IMR-90 (cell line): Measurements from ENCODE around the gene MTPN. TPM values are rescaled to one million over a fixed set of nuclear protein-coding genes. Genes with fewer than 3 reads are reported as not detected.

ENCODE experiments used
- ATAC-seq: fragments of 200-7000 bp; cut with Tn5 transposase; 2 replicates; pipeline ENCODE4 v1.9.1; 2020; ENCODE audit warnings: low read depth, mild to moderate bottlenecking, moderate library complexity
- BruUV-seq: library from RNA; stranded (reverse); fragments of 400-500 nt; replicated peaks from 2 replicates; lab custom pipeline; 2021; lab: Mats Ljungman, UMichigan
- CTCF ChIA-PET: fragments of 300-600 bp; formaldehyde crosslinking; extraction: SDS; loops from one replicate; lab custom pipeline; 2021; ENCODE audit warnings: antibody characterized with exemption; lab: Yijun Ruan, JAX
- POLR2A ChIA-PET: fragments of 300-600 bp; sonication (Branson Sonifier 250); formaldehyde crosslinking; loops from one replicate; lab custom pipeline; 2022; ENCODE audit warnings: antibody characterized with exemption; ENCODE audit not compliant: unreplicated experiment; lab: Charles Lee
- DNase-seq: peaks from one replicate; pipeline ENCODE4 v3.0.0; 2013
- H2AFZ ChIP-seq: replicated peaks from 2 replicates; pipeline ENCODE3; 2013; ENCODE audit warnings: low read length, mild to moderate bottlenecking; ENCODE audit not compliant: poor library complexity
- H2AK5ac ChIP-seq: 2 replicates; pipeline ENCODE4 v1.6.1; 2013; ENCODE audit warnings: low read depth, low read length, inconsistent platforms
- H2AK9ac ChIP-seq: replicated peaks from 2 replicates; pipeline ENCODE3; 2013; ENCODE audit warnings: mild to moderate bottlenecking, low read depth, low read length, moderate library complexity; ENCODE audit not compliant: poor library complexity
- H2BK120ac ChIP-seq: 2 replicates; pipeline ENCODE4 v1.6.1; 2013; ENCODE audit warnings: low read depth, low read length, inconsistent platforms
- H2BK15ac ChIP-seq: 3 replicates; pipeline ENCODE4 v1.6.1; 2013; ENCODE audit warnings: low read depth, low read length, inconsistent platforms
- H2BK20ac ChIP-seq: 2 replicates; pipeline ENCODE4 v1.6.1; 2013; ENCODE audit warnings: low read depth, mild to moderate bottlenecking, inconsistent platforms, low read length, moderate library complexity
- H2BK5ac ChIP-seq: 2 replicates; pipeline ENCODE4 v1.6.1; 2013; ENCODE audit warnings: mild to moderate bottlenecking, low read depth, low read length, inconsistent platforms; ENCODE audit not compliant: poor library complexity, severe bottlenecking
- H3K14ac ChIP-seq: replicated peaks from 2 replicates; pipeline ENCODE4 v1.6.1; 2013; ENCODE audit warnings: low read depth, low read length, inconsistent platforms
- H3K18ac ChIP-seq: 2 replicates; pipeline ENCODE4 v1.6.1; 2013; ENCODE audit warnings: low read depth, low read length, control low read depth
- H3K23ac ChIP-seq: 2 replicates; pipeline ENCODE4 v1.6.1; 2013; ENCODE audit warnings: low read depth, low read length, inconsistent platforms
- H3K27ac ChIP-seq: 2 replicates; pipeline ENCODE4 v1.5.1; 2013; ENCODE audit warnings: mild to moderate bottlenecking, control low read depth, low read length; ENCODE audit not compliant: insufficient read depth
- H3K27me3 ChIP-seq: 2 replicates; pipeline ENCODE4 v1.6.1; 2013; ENCODE audit warnings: low read length; ENCODE audit not compliant: control insufficient read depth, insufficient read depth
- H3K36me3 ChIP-seq: 2 replicates; pipeline ENCODE4 v1.6.1; 2013; ENCODE audit warnings: low read length, mixed read lengths; ENCODE audit not compliant: control insufficient read depth, insufficient read depth
- H3K4ac ChIP-seq: 2 replicates; pipeline ENCODE4 v1.6.1; 2013; ENCODE audit warnings: low read depth, low read length, inconsistent platforms
- H3K4me1 ChIP-seq: 2 replicates; pipeline ENCODE4 v1.6.1; 2013; ENCODE audit warnings: low read length, mixed read lengths; ENCODE audit not compliant: control insufficient read depth, insufficient read depth
- H3K4me2 ChIP-seq: 2 replicates; pipeline ENCODE4 v1.6.1; 2013; ENCODE audit warnings: low read depth, mild to moderate bottlenecking, control low read depth, low read length, moderate library complexity
- H3K4me3 ChIP-seq: 2 replicates; pipeline ENCODE4 v1.5.1; 2013; ENCODE audit warnings: low read depth, mild to moderate bottlenecking, control low read depth, low read length, moderate library complexity; ENCODE audit not compliant: insufficient read depth
- H3K56ac ChIP-seq: 2 replicates; pipeline ENCODE4 v1.6.1; 2013; ENCODE audit warnings: low read length, inconsistent platforms; ENCODE audit not compliant: insufficient read depth; ENCODE audit errors: extremely low read depth
- H3K79me1 ChIP-seq, 2 experiments: 2 replicates each; pipeline ENCODE4 v1.6.1; 2013; ENCODE audit warnings: low read length in 2 of 2, inconsistent platforms in 1 of 2, low read depth in 1 of 2
- H3K9ac ChIP-seq: 2 replicates; pipeline ENCODE4 v1.6.1; 2013; ENCODE audit warnings: low read depth, low read length, control low read depth
- H3K9me1 ChIP-seq: 2 replicates; pipeline ENCODE4 v1.6.1; 2013; ENCODE audit warnings: low read length, inconsistent platforms; ENCODE audit not compliant: insufficient read depth
- H3K9me3 ChIP-seq: 2 replicates; pipeline ENCODE4 v1.6.1; 2013; ENCODE audit warnings: low read length; ENCODE audit not compliant: control insufficient read depth, insufficient read depth
- H4K20me1 ChIP-seq: 2 replicates; pipeline ENCODE4 v1.6.1; 2013; ENCODE audit warnings: low read length, inconsistent platforms; ENCODE audit not compliant: insufficient read depth
- H4K5ac ChIP-seq: 2 replicates; pipeline ENCODE4 v1.6.1; 2013; ENCODE audit warnings: mild to moderate bottlenecking, low read depth, low read length, control low read depth
- H4K8ac ChIP-seq, 2 experiments: 2 replicates each; pipeline ENCODE4 v1.6.1; 2013; ENCODE audit warnings: low read depth in 2 of 2, low read length in 2 of 2, control low read depth in 1 of 2, inconsistent platforms in 1 of 2
- H4K91ac ChIP-seq: 2 replicates; pipeline ENCODE4 v1.6.1; 2013; ENCODE audit warnings: low read depth, low read length, inconsistent platforms; ENCODE audit not compliant: insufficient read depth
- BHLHE40 ChIP-seq: fragments of 150-350 bp; IDR thresholded peaks from 2 replicates; pipeline ENCODE4 v1.6.1; 2016; ENCODE audit warnings: mild to moderate bottlenecking, low read depth, low read length
- CEBPB ChIP-seq: IDR thresholded peaks from 2 replicates; pipeline ENCODE4 v1.6.1; 2012; ENCODE audit warnings: low read depth, low read length, improper control_type of control experiment
- CHD1 ChIP-seq: IDR thresholded peaks from 2 replicates; pipeline ENCODE4 v1.6.1; 2012; ENCODE audit warnings: low read depth, low read length, improper control_type of control experiment
- CTCF ChIP-seq: conservative IDR thresholded peaks from 2 replicates; pipeline ENCODE4 v1.5.1; 2012; ENCODE audit warnings: mild to moderate bottlenecking, low read depth, low read length, improper control_type of control experiment
- ELK1 ChIP-seq: fragments of 150-350 bp; IDR thresholded peaks from 2 replicates; pipeline ENCODE4 v1.6.1; 2016; ENCODE audit warnings: low read depth, mild to moderate bottlenecking, low read length, moderate library complexity, borderline replicate concordance
- FOS ChIP-seq: fragments of 150-350 bp; IDR thresholded peaks from 2 replicates; pipeline ENCODE4 v1.6.1; 2016; ENCODE audit warnings: low read depth, low read length
- MAFK ChIP-seq: IDR thresholded peaks from 2 replicates; pipeline ENCODE4 v1.6.1; 2012; ENCODE audit warnings: low read depth, low read length, improper control_type of control experiment
- MAZ ChIP-seq: IDR thresholded peaks from 2 replicates; pipeline ENCODE4 v1.6.1; 2012; ENCODE audit warnings: low read depth, mild to moderate bottlenecking, low read length, improper control_type of control experiment, moderate library complexity, borderline replicate concordance
- MXI1 ChIP-seq: IDR thresholded peaks from 2 replicates; pipeline ENCODE4 v1.6.1; 2012; ENCODE audit warnings: low read depth, mild to moderate bottlenecking, low read length, moderate library complexity, borderline replicate concordance
- NFE2L2 ChIP-seq: fragments of 150-350 bp; IDR thresholded peaks from 2 replicates; pipeline ENCODE4 v1.6.1; 2016; ENCODE audit warnings: low read depth, mild to moderate bottlenecking, low read length
- POLR2A ChIP-seq: IDR thresholded peaks from 2 replicates; pipeline ENCODE4 v1.6.1; 2012; ENCODE audit warnings: mild to moderate bottlenecking, low read depth, low read length
- RAD21 ChIP-seq: IDR thresholded peaks from 2 replicates; pipeline ENCODE4 v1.6.1; 2012; ENCODE audit warnings: low read length, improper control_type of control experiment
- RCOR1 ChIP-seq: IDR thresholded peaks from 2 replicates; pipeline ENCODE4 v1.6.1; 2012; ENCODE audit warnings: mild to moderate bottlenecking, low read length, improper control_type of control experiment; ENCODE audit not compliant: insufficient replicate concordance
- RFX5 ChIP-seq: IDR thresholded peaks from 2 replicates; pipeline ENCODE4 v1.8.0; 2012; ENCODE audit warnings: low read depth, mild to moderate bottlenecking, low read length, moderate library complexity
- SMC3 ChIP-seq: fragments of 150-350 bp; IDR thresholded peaks from 2 replicates; pipeline ENCODE4 v1.6.1; 2016; ENCODE audit warnings: low read depth, mild to moderate bottlenecking, antibody characterized with exemption, low read length, moderate library complexity
- USF2 ChIP-seq: fragments of 150-350 bp; IDR thresholded peaks from 2 replicates; pipeline ENCODE4 v1.6.1; 2017; ENCODE audit warnings: mild to moderate bottlenecking, antibody characterized with exemption, low read length, low read depth
- WGBS, 2 experiments: methylation state at CpG; one replicate each; pipeline versions ENCODE4 v1.1.5 to v1.1.7; 2013; ENCODE audit warnings: missing lambda C conversion rate in 2 of 2; ENCODE audit not compliant: insufficient read length in 1 of 2; ENCODE audit errors: extremely low coverage in 2 of 2; 5-methylcytosine and 5-hydroxymethylcytosine counted together
- dilution Hi-C: fragments of 300-500 bp; cut with HindIII; formaldehyde crosslinking; loops from one replicate; pipeline ENCODE4 v1.14.3; 2018; ENCODE audit warnings: low sequenced_read_pairs; ENCODE audit not compliant: unreplicated experiment
- in situ Hi-C: fragments of 300-500 bp; cut with MboI; formaldehyde crosslinking; loops from 3 replicates; pipeline ENCODE4 v1.14.3; 2019; ENCODE audit warnings: low sequenced_read_pairs, inconsistent platforms, mixed read lengths
- intact Hi-C: fragments of 100-400 bp; cut with micrococcal nuclease; formaldehyde crosslinking; loops from 2 replicates; pipeline ENCODE4 v1.10.0; 2022
- polyA plus RNA-seq, 3 experiments: library from polyadenylated mRNA; depleted of rRNA; stranded (reverse); fragments of >200 nt; gene quantifications; 2 replicates each; pipeline ENCODE4 v1.2.3, GENCODE V29; 2012; ENCODE audit warnings: low replicate concordance in 1 of 3
- total RNA-seq: library from RNA; depleted of rRNA; stranded (reverse); fragments of >200 nt; gene quantifications from 2 replicates; pipeline ENCODE4 v1.2.3, GENCODE V29; 2012

The MTPN gene
- total and polyA plus RNA-seq, 2 of the 4 experiments (the other 2 are of a cell fraction) = 58.8 to 94.4 TPM

- H3K23ac ChIP-seq = no peak overlapping the region
- no peaks in the 10 kb centered on the region for H4K20me1 ChIP-seq
- no peak overlapping the region for H2AK9ac ChIP-seq
- H2AFZ ChIP-seq = no peak overlapping the region
- H2BK120ac ChIP-seq = no peak overlapping the region
- CTCF ChIA-PET = no interaction called here
- no peak overlapping the region for H3K56ac ChIP-seq
- no peak overlapping the region for H2BK15ac ChIP-seq
- intact Hi-C loops = no loop called here
- H3K18ac ChIP-seq = no peak overlapping the region
- H3K4me2 ChIP-seq = no peak overlapping the region
- no peak overlapping the region for H2BK20ac ChIP-seq
- no peaks in the 10 kb centered on the region for H3K9me1 ChIP-seq
- ATAC-seq (no peak), DNase-seq (no peak)
- no peak overlapping the region for H4K91ac ChIP-seq
- no peak overlapping the region for H4K8ac ChIP-seq
- no peak overlapping the region for H3K27ac ChIP-seq
- in situ Hi-C loops = no loop called here
- no peak overlapping the region for H4K5ac ChIP-seq
- no peaks in the 10 kb centered on the region for H3K4me1 ChIP-seq
- BruUV-seq = no TSS peak
- no peaks in the 10 kb centered on the region for H3K36me3 ChIP-seq
- no peak overlapping the region for H2BK5ac ChIP-seq
- no peaks in the 10 kb centered on the region for H3K9me3 ChIP-seq
- dilution Hi-C loops = no loop called here
- no peaks in the 10 kb centered on the region; the same call in 1 of the 2 replicates for H3K27me3 ChIP-seq
- no peak overlapping the region for H3K9ac ChIP-seq
- WGBS, 2 experiments = 90 to 100% methylated on average over 1 of the region's 6 CpGs
- H3K14ac ChIP-seq = no peak overlapping the region
- POLR2A ChIA-PET = no interaction called here
- no peak overlapping the region for H2AK5ac ChIP-seq
- H3K4ac ChIP-seq = no peak overlapping the region
- TF ChIP-seq MAFK = no peak
- TF ChIP-seq MXI1 = no peak
- no peak for TF ChIP-seq CTCF
- TF ChIP-seq ELK1 = no peak
- TF ChIP-seq MAZ = no peak
- no peak for TF ChIP-seq CHD1
- TF ChIP-seq NFE2L2 = no peak
- TF ChIP-seq FOS = no peak
- no peak for TF ChIP-seq POLR2A
- TF ChIP-seq CEBPB = no peak
- no peak for TF ChIP-seq BHLHE40
- TF ChIP-seq RAD21 = no peak
- no peak for TF ChIP-seq RCOR1
- TF ChIP-seq RFX5 = no peak
- TF ChIP-seq USF2 = no peak
- no peak for TF ChIP-seq SMC3
- H3K4me3 ChIP-seq = no peak overlapping the region
- H3K79me1 ChIP-seq = no peaks in the 10 kb centered on the region
Observed at GRCh38 chr7:135889823-135890222, 87.3 kb downstream of the MTPN start.
